Immature natural killer cell (primary cell): ENCODE results near the gene CLIC5. TPM values are rescaled to one million over a fixed set of nuclear protein-coding genes. Genes with fewer than 3 reads are reported as not detected.

Experiments used
- DNase-seq, 3 donors: peaks; one replicate each; pipeline ENCODE4 v3.0.0; 2022; ENCODE audit warnings: mixed read lengths in 1 of 3
- H3K27ac Mint-ChIP-seq, 6 donors: one replicate each; pipeline ENCODE4 v1.8.0; 2020; ENCODE audit warnings: mixed read lengths in 6 of 6, mild to moderate bottlenecking in 5 of 6, inconsistent platforms in 4 of 6, moderate library complexity in 3 of 6
- H3K27me3 Mint-ChIP-seq, 3 donors: one replicate each; pipeline ENCODE4 v1.8.0; 2020 to 2021; ENCODE audit warnings: low read depth in 3 of 3, mild to moderate bottlenecking in 3 of 3, mixed read lengths in 3 of 3, moderate library complexity in 3 of 3, inconsistent platforms in 1 of 3
- H3K36me3 Mint-ChIP-seq, 3 donors: one replicate each; pipeline ENCODE4 v1.8.0; 2020; ENCODE audit warnings: mixed read lengths in 3 of 3, inconsistent platforms in 2 of 3, mild to moderate bottlenecking in 2 of 3
- H3K4me1 Mint-ChIP-seq, 2 donors: one replicate each; pipeline ENCODE4 v1.8.0; 2020; ENCODE audit warnings: inconsistent platforms in 2 of 2, mild to moderate bottlenecking in 2 of 2, mixed read lengths in 2 of 2, moderate library complexity in 1 of 2
- H3K4me3 Mint-ChIP-seq, 5 donors: one replicate each; pipeline ENCODE4 v1.8.0; 2020; ENCODE audit warnings: mild to moderate bottlenecking in 5 of 5, mixed read lengths in 5 of 5, inconsistent platforms in 3 of 5, moderate library complexity in 3 of 5
- H3K9me3 Mint-ChIP-seq, 6 donors: one replicate each; pipeline ENCODE4 v1.8.0; 2020; ENCODE audit warnings: mild to moderate bottlenecking in 6 of 6, mixed read lengths in 6 of 6, inconsistent platforms in 4 of 6, moderate library complexity in 3 of 6
- polyA plus RNA-seq, 3 donors: library from polyadenylated mRNA; unstranded; fragments of 300-500 nt; fragmentation: Illumina TruSeq; gene quantifications; one replicate each; pipeline ENCODE4 v1.2.3, GENCODE V29; 2021

Gene CLIC5
- polyA plus RNA-seq, 3 donors from 2014 or later, result 0.44 TPM; not detected in 2

DNA sequence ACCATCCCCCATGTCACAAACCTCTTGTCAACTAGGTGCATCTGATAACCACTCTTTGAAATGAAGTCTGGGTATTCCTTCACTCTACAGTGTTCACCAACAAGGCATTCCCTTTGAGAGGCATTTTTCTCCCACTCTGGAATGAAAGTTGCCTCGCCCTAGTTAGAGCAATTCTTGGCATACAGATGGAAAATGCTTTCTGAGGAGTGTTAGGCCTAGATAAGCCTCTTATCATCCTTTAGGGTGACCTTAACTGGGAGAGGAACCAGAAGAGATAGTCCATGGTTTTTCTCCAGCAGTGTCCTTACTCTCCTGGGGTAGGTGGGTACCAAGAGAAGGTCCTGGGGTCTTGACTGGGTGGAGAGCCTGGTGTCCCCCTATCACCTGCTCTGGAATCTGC lies 14.8 kb downstream of the CLIC5 start:
- H3K4me1 Mint-ChIP-seq, result peaks cover 0 to 5% of the 10 kb centered on the region in 2 donors
- no peak for DNase-seq
- H3K27ac Mint-ChIP-seq, result peak overlapping the region in 1 of 6 donors; percentile 22
- H3K27me3 Mint-ChIP-seq, result peaks cover 0 to 3% (median 3%) of the 10 kb centered on the region in 3 donors
- H3K4me3 Mint-ChIP-seq, result no peak overlapping the region
- no peaks in the 10 kb centered on the region for H3K9me3 Mint-ChIP-seq
- peaks cover 0 to 3% (median 0%) of the 10 kb centered on the region in 3 donors for H3K36me3 Mint-ChIP-seq

DNA sequence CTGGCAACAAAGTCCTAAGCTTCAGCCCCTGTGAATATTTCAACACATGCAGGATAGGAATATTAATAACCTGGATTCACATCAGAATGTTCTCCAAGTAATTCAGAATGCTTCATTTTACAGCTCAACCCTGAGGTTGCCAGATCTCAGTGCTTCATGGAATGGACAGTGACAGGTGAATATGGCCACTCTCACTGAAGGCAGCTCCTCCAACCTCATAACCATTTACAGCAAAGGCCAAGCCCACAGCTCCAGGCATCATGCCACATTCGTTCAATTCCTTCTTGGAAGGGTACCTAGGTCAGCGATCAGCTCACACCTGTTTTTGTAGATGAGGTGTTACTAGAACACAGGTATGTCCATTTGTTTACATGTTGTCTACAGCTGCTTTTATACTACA lies 17.1 kb downstream of the CLIC5 start:
- H3K27me3 Mint-ChIP-seq, result peaks cover 0 to 5% (median 2%) of the 10 kb centered on the region in 3 donors
- H3K36me3 Mint-ChIP-seq, result peaks cover 0 to 3% (median 0%) of the 10 kb centered on the region in 3 donors
- H3K4me3 Mint-ChIP-seq, result no peak overlapping the region
- no peaks in the 10 kb centered on the region for H3K4me1 Mint-ChIP-seq
- H3K9me3 Mint-ChIP-seq, result no peaks in the 10 kb centered on the region
- no peak overlapping the region for H3K27ac Mint-ChIP-seq
- no peak for DNase-seq

DNA sequence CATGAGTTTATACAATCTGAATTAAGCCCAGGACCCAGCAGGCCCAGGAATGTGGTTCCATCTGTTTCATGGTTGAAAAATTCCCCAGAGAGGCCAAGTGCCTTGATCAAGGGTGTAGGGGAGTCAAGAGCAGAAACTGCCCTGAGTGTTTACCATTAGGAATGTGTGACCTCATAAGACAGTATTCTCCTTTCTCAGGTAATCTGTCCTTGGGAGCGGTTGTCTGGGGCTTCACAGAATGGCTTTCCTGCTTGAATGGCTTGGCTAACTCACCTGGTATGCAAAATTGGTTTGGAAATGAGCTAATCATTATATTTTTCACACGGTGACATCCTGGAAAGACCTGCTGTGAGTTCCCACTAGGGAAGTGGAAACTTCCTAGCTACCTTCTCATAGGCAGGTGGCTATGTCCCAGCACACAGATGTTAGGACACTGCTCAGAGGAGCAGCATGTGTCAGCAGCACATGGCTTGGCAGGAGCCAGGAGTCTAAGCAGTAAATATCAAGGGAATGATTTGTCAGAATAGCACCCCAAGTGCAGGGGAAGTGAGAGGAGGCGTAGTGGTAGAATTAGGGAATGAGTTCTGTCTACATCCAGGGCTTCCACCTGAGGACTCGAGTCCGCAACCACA lies 17.7 kb downstream of the CLIC5 start:
- DNase-seq, result no peak
- peaks cover 0 to 3% (median 0%) of the 10 kb centered on the region in 3 donors for H3K36me3 Mint-ChIP-seq
- H3K27ac Mint-ChIP-seq, result no peak overlapping the region
- no peaks in the 10 kb centered on the region for H3K9me3 Mint-ChIP-seq
- H3K4me3 Mint-ChIP-seq, result no peak overlapping the region
- H3K27me3 Mint-ChIP-seq, result peaks cover 0 to 5% (median 2%) of the 10 kb centered on the region in 3 donors
- H3K4me1 Mint-ChIP-seq, result no peaks in the 10 kb centered on the region

DNA sequence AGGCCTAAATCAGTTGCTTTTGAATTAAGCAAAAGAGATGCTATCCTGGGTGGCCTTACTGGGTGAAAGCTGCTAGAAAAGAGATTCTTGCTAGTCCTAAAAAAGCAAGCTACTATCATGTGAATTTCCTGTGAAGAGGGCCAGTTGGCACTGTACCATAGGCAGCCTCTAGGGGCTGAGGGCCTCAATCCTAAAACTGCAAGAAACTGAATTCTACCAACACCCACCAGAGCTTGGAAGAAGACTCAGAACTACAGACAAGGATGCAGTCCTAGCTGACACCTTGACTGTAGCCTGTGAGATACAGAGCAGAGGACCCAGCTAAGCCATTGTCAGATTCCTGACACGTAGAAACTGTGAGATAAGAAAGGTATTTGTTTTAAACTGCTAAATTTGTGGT lies 24.5 kb downstream of the CLIC5 start:
- no peak overlapping the region for H3K4me3 Mint-ChIP-seq
- no peak for DNase-seq
- no peaks in the 10 kb centered on the region for H3K4me1 Mint-ChIP-seq
- H3K27ac Mint-ChIP-seq, result no peak overlapping the region
- H3K27me3 Mint-ChIP-seq, result peaks cover 2 to 10% (median 5%) of the 10 kb centered on the region in 3 donors
- no peaks in the 10 kb centered on the region for H3K36me3 Mint-ChIP-seq
- no peaks in the 10 kb centered on the region for H3K9me3 Mint-ChIP-seq

DNA sequence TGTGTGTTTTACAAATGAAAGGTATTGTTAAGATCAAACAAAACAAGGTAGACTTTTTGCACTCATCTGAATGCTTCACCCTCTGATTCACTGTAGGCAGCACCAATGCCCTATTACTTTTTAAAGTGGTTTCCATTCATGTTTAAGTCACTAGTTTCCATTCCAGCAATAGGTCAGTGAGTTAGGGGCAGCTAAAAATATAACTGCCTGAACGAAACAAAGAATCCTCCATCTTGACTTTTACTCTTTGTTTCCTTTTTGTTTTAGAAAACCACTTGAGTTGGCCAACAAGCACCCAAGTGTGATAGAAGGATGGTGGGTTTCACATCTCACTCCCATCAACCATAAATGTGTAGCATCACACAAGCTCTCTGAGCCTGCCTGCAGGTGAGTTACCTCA lies 25.5 kb downstream of the CLIC5 start:
- Mint-ChIP-seq H3K27me3 (peaks cover 2 to 8% (median 5%) of the 10 kb centered on the region in 3 donors), H3K36me3 (no peaks in the 10 kb centered on the region), H3K4me3 (no peak overlapping the region)

DNA sequence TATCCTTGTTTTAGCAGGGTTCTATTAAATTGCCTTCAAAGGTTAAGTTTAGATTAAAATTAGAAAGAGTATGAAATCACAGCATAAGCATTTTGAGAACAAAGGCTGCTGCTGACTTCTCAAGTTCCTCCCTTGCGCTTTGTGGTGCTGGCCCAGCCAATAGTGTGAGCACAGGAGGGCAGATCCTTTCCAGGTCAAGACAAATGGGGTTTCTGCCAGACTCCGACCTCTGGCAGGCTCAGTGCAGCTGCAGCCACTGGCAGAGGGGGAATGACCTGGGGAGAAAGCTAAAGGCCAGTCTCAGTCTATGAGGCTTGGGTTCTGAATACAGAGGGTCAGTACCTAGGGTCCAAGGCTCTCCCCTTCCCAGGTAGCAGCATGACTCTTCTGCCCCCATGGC lies 27.0 kb downstream of the CLIC5 start:
- peaks cover 2 to 8% (median 3%) of the 10 kb centered on the region in 3 donors for H3K27me3 Mint-ChIP-seq
- H3K9me3 Mint-ChIP-seq, result no peaks in the 10 kb centered on the region
- no peaks in the 10 kb centered on the region for H3K36me3 Mint-ChIP-seq
- H3K4me1 Mint-ChIP-seq, result peaks cover 11 to 18% of the 10 kb centered on the region in 2 donors
- H3K27ac Mint-ChIP-seq, result no peak overlapping the region
- no peak overlapping the region for H3K4me3 Mint-ChIP-seq
- no peak for DNase-seq

More for the DNA sequence above, 25.5 kb downstream of the CLIC5 start:
- DNase-seq, result no peak
- Mint-ChIP-seq H3K27ac (no peak overlapping the region), H3K4me1 (peaks cover 6 to 10% of the 10 kb centered on the region in 2 donors), H3K9me3 (no peaks in the 10 kb centered on the region)

DNA sequence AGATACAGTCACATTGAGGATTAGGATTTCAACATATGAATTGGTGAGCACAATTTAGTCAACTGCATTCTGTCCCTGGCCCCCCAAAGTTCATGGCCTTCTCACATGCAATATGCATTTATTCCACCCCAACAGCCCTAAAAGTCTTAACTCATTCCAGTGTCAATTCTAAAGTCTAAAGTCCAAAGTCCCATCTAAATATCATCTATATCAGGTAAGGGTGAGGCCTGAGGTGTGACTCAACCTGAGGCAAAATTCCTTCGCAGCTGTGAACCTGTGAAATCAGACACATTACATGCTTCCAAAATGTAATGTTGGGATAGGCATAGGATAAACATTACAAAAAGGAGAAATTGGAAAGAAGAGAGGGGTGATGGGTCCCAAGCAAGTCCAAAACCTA lies 27.8 kb downstream of the CLIC5 start:
- Mint-ChIP-seq H3K36me3 (no peaks in the 10 kb centered on the region), H3K27me3 (peaks cover 2 to 12% (median 3%) of the 10 kb centered on the region in 3 donors), H3K9me3 (no peaks in the 10 kb centered on the region), H3K4me3 (no peak overlapping the region), H3K27ac (no peak overlapping the region), H3K4me1 (peaks cover 11 to 18% of the 10 kb centered on the region in 2 donors)
- DNase-seq, result no peak

DNA sequence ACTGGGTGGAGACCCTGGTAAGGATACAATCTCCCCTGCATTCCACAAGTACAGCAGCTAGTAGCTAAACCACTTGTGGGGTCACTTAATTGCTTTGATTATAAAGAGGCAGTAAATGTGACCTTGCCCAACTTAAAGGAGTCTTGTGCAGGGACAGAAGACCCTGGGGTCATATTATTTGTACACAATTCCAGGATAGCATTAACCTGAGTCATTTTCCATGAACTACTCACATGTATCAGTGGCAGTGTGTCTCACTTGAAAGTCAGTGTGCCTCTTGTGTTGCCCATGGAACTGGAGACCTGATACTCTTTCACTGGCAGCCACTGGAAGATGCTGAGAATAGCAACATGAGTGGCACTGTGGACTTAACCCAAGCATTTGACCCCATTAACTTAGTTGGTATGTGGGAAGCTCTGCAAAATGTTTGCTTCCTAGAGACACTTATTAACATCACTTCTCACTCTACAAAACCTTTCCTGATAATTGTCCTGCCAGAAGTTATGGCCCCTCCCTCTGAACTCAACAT lies 28.9 kb downstream of the CLIC5 start:
- peaks cover 2 to 12% (median 3%) of the 10 kb centered on the region in 3 donors for H3K27me3 Mint-ChIP-seq
- no peak for DNase-seq
- no peaks in the 10 kb centered on the region for H3K36me3 Mint-ChIP-seq
- H3K27ac Mint-ChIP-seq, result no peak overlapping the region
- H3K4me1 Mint-ChIP-seq, result peaks cover 11 to 18% of the 10 kb centered on the region in 2 donors
- H3K4me3 Mint-ChIP-seq, result no peak overlapping the region
- H3K9me3 Mint-ChIP-seq, result no peaks in the 10 kb centered on the region

DNA sequence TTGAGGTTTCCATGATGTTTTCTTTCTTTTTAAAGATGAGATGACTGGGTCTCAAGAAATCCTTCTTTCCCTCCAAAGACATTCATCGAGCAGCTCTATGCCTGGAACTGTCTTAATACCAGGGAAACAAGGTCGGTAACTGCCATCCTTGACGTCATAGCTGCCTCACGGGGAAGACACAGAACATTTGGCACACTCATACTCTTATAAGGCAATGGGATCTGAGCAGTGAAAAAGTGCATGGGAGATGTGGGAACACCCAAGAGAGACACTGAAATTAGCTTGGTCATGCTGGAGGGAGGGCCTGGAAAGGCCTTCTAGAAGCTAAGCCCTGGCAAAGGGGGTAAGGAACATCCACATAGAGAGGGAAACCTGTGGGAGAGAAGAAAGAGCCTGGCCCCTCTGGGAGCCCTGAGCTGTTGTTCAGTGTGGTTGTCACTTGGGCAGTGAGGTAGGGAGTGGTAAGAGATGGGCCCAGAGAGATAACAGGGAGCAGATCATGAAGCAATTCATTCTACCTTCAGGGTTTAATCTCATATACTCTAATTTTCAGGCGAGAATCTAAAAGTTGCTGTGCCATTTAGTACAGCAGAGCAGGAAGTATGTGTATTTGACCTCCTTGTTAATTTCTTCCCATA lies 30.8 kb downstream of the CLIC5 start:
- no peaks in the 10 kb centered on the region for H3K36me3 Mint-ChIP-seq
- peak overlapping the region in 2 of 6 donors; percentile 5 to 42 for H3K27ac Mint-ChIP-seq
- peak in 2 of 3 donors; percentile 2 to 20 for DNase-seq
- H3K4me3 Mint-ChIP-seq, result peak overlapping the region in 3 of 5 donors; percentile 3 to 26 (median 19)
- no peaks in the 10 kb centered on the region for H3K9me3 Mint-ChIP-seq
- peaks cover 3 to 11% (median 4%) of the 10 kb centered on the region in 3 donors for H3K27me3 Mint-ChIP-seq
- peaks cover 11 to 18% of the 10 kb centered on the region in 2 donors for H3K4me1 Mint-ChIP-seq

DNA sequence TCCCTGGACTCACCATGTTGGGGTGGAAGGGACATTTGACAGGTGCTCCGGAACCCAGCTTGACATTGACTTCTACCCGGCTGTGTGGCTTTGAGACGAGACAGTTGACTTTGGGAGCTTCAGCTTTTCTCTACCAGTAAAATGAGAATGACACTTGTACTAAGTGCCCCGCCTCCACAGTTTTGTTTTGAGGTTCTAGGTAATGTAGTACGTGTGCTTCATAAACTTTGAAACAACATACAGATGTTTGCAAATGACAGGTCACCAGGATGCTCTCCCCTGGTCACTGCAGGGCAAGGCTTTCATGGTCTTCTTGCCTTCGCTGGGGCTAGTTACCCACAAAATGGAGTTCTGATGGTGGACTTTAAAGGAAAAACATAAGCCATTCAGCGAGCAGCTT lies 31.3 kb downstream of the CLIC5 start:
- no peak overlapping the region for H3K4me3 Mint-ChIP-seq
- H3K4me1 Mint-ChIP-seq, result peaks cover 11 to 18% of the 10 kb centered on the region in 2 donors
- peaks cover 0 to 12% (median 4%) of the 10 kb centered on the region in 3 donors for H3K27me3 Mint-ChIP-seq
- no peaks in the 10 kb centered on the region for H3K9me3 Mint-ChIP-seq
- no peak for DNase-seq
- H3K27ac Mint-ChIP-seq, result no peak overlapping the region
- H3K36me3 Mint-ChIP-seq, result no peaks in the 10 kb centered on the region

DNA sequence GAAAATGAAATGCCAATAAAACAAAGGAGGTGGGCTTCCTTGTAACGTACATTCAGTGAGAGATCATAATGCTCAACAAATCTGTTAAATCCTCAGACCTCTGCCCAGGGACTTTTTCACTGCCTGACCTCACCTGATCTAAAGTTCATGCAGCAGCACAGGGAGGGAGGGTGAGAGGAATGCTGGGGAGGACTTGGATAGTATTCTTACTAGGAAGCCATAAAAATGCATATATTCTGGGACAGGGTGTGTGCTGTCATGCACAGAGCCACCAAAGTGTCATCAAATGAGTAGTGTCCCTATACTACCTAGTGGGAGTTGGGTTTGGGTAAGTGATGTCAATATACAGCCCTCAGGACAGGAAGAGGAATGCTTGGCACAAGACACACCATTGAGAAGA lies 32.6 kb downstream of the CLIC5 start:
- Mint-ChIP-seq H3K4me3 (no peak overlapping the region), H3K27me3 (peaks cover 0 to 12% (median 5%) of the 10 kb centered on the region in 3 donors), H3K9me3 (no peaks in the 10 kb centered on the region), H3K27ac (no peak overlapping the region), H3K36me3 (no peaks in the 10 kb centered on the region), H3K4me1 (peaks cover 11 to 18% of the 10 kb centered on the region in 2 donors)
- DNase-seq, result no peak

DNA sequence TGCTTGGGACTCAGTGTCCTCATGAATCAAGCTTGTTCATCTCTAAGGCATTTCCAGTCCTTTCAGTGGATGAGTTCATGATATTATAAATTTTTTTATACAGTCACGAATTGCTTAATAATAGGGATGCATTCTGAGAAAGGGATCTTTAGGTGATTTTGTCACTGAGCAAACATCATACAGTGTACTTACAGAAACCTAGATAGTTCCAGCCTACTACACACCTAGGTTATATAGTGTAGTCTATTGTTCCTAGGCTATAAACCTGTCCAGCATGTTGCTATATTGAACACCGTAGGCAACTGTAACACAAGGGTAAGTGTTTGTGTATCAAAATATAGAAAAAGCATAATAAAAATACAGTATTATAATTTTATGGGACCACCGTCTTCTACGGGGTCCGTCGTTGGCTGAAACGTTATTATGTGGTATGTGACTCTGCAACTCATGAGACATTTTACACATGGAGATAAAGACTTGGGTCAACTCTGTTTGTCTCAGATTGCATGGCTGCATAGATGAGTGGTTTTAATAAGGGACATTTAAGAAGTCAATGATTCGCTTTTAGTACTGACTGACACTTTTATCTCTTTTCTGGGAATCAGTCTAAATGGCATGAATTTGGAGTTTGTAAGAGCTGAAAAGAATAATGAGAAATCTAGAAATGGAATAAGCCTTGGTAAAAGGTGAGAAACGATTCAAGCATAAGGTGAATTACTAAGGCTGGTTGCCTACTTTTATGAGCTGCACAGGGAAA lies 33.2 kb downstream of the CLIC5 start:
- Mint-ChIP-seq H3K4me1 (peaks cover 11 to 18% of the 10 kb centered on the region in 2 donors), H3K9me3 (no peaks in the 10 kb centered on the region), H3K27me3 (peaks cover 0 to 10% (median 8%) of the 10 kb centered on the region in 3 donors), H3K4me3 (no peak overlapping the region), H3K36me3 (no peaks in the 10 kb centered on the region), H3K27ac (no peak overlapping the region)
- DNase-seq, result no peak

DNA sequence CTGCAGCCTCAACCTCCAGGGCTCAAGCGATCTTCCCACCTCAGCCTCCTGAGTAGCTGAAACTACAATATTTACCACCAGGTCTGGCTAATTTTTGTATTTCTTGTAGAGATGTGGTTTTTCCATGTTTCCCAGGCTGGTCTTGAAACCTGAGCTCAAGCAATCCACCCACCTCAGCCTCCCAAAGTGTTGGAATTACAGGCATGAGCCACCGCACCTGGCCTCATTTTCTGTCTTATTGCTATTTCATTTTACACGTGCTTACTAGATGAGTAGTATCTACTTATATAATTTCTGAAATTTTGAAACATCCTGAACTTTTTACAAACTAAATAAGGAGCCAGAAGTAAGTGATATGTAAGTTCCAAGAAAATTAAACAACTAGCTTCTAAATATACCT lies 34.6 kb downstream of the CLIC5 start:
- DNase-seq, result no peak
- H3K36me3 Mint-ChIP-seq, result no peaks in the 10 kb centered on the region
- H3K4me1 Mint-ChIP-seq, result peaks cover 11 to 17% of the 10 kb centered on the region in 2 donors
- no peak overlapping the region for H3K4me3 Mint-ChIP-seq
- no peaks in the 10 kb centered on the region for H3K9me3 Mint-ChIP-seq
- H3K27me3 Mint-ChIP-seq, result peaks cover 0 to 10% (median 6%) of the 10 kb centered on the region in 3 donors
- no peak overlapping the region for H3K27ac Mint-ChIP-seq

DNA sequence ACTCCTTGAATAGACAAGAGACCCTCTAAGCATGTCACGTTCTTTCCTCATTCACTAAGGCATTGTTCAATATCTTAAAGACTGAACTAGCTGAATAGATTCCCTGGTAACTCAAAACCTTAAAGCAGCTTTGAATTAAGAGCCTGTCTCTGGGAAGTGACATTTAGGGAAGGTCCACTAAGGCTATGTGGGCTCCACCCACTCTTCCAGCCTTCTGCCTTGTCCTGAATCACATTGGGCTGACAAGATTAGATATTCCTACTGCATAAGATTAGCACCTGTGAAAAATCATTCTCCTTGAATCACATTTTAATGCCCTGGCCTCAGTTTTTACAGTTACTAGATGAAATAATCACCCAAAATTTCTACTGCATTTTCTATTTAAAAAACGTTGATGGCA lies 36.3 kb downstream of the CLIC5 start:
- Mint-ChIP-seq H3K36me3 (no peaks in the 10 kb centered on the region), H3K4me1 (no peaks in the 10 kb centered on the region), H3K4me3 (no peak overlapping the region), H3K27ac (no peak overlapping the region), H3K9me3 (peaks cover 0 to 5% (median 0%) of the 10 kb centered on the region in 6 donors), H3K27me3 (peaks cover 0 to 10% (median 6%) of the 10 kb centered on the region in 3 donors)
- no peak for DNase-seq
